HepG2 (cell line): ENCODE data around the gene SLC35F6. TPM values are rescaled to one million over a fixed set of nuclear protein-coding genes. Genes with fewer than 3 reads are reported as not detected.

Source experiments
- ATAC-seq: fragments of 200-7000 bp; cut with Tn5 transposase; 3 replicates; pipeline ENCODE4 v1.9.1; 2020; ENCODE audit warnings: mild to moderate bottlenecking, moderate library complexity
- BruUV-seq: library from RNA; stranded (reverse); fragments of 400-500 nt; replicated peaks from 2 replicates; lab custom pipeline; 2021; lab: Mats Ljungman, UMichigan
- CTCF ChIA-PET: fragments of 300-600 bp; formaldehyde crosslinking; extraction: SDS; loops from one replicate; lab custom pipeline; 2021; ENCODE audit warnings: low total read pairs, inconsistent platforms, low intra/inter-chr PET ratio; lab: Yijun Ruan, JAX
- POLR2A ChIA-PET: fragments of 350-600 bp; sonication (Branson Sonifier 250); formaldehyde crosslinking; loops from one replicate; lab custom pipeline; 2020; ENCODE audit warnings: antibody characterized with exemption, inconsistent platforms; lab: Yijun Ruan, JAX
- DNase-seq: peaks from one replicate; pipeline ENCODE4 v3.0.0-alpha.2; 2015; ENCODE audit warnings: low spot score
- FAIRE-seq: peaks from 3 replicates; lab custom pipeline; 2011; peaks lifted over from hg19 to GRCh38; lab: Jason Lieb, UNC
- H2AFZ ChIP-seq: one replicate; pipeline ENCODE4 v1.6.1; 2011; ENCODE audit warnings: low read length, inconsistent platforms
- H3K27ac ChIP-seq: fragments of 300-600 bp; 3 replicates; pipeline ENCODE4 v1.8.0; 2011; ENCODE audit warnings: mixed run types, mild to moderate bottlenecking, mixed read lengths, low read length, inconsistent platforms; ENCODE audit not compliant: insufficient read depth; ENCODE audit errors: extremely low read length
- H3K27me3 ChIP-seq, 2 experiments: fragments of 200-600 bp in 1 of 2; 2 replicates in 1 of 2; 3 replicates in 1 of 2; pipeline versions ENCODE4 v1.6.0 to v1.8.0; 2011; ENCODE audit warnings: low read length in 2 of 2, mild to moderate bottlenecking in 2 of 2, moderate library complexity in 2 of 2, inconsistent platforms in 1 of 2; ENCODE audit not compliant: insufficient read depth in 2 of 2, control insufficient read depth in 1 of 2
- H3K36me3 ChIP-seq, 2 experiments: fragments of 200-600 bp in 1 of 2; replicated peaks in 1 of 2; 2 replicates in 1 of 2; 3 replicates in 1 of 2; pipeline versions ENCODE4 v1.5.1 to v1.8.0; 2011; ENCODE audit warnings: low read length in 2 of 2, inconsistent platforms in 1 of 2; ENCODE audit not compliant: insufficient read depth in 2 of 2, control insufficient read depth in 1 of 2
- H3K4me1 ChIP-seq: 2 replicates; pipeline ENCODE4 v1.5.1; 2012; ENCODE audit warnings: low read length, inconsistent platforms; ENCODE audit not compliant: insufficient read depth
- H3K4me2 ChIP-seq: 2 replicates; pipeline ENCODE4 v1.6.0; 2011; ENCODE audit warnings: low read depth, low read length, inconsistent platforms
- H3K4me3 ChIP-seq, 3 experiments: fragments of 200-600 bp in 1 of 3; sonication (generic), shearing (Covaris generic) in 1 of 3; replicated peaks in 1 of 3; 2 replicates each; pipeline ENCODE4 v1.5.1; 2011 to 2016; ENCODE audit warnings: low read length in 3 of 3, inconsistent platforms in 2 of 3, low read depth in 2 of 3, mild to moderate bottlenecking in 2 of 3, control low read depth in 1 of 3, mixed read lengths in 1 of 3; ENCODE audit not compliant: insufficient read depth in 1 of 3
- H3K79me2 ChIP-seq: one replicate; pipeline ENCODE4 v1.6.1; 2011; ENCODE audit warnings: low read length, inconsistent platforms; ENCODE audit not compliant: insufficient read depth
- H3K9ac ChIP-seq: 2 replicates; pipeline ENCODE4 v1.6.0; 2011; ENCODE audit warnings: mild to moderate bottlenecking, low read depth, low read length, inconsistent platforms; ENCODE audit not compliant: insufficient read depth
- H3K9me3 ChIP-seq: 2 replicates; pipeline ENCODE4 v1.5.1; 2012; ENCODE audit warnings: mild to moderate bottlenecking, low read length
- H4K20me1 ChIP-seq: 2 replicates; pipeline ENCODE4 v1.6.0; 2011; ENCODE audit warnings: inconsistent platforms, mild to moderate bottlenecking, low read length, moderate library complexity; ENCODE audit not compliant: insufficient read depth
- ATF1 ChIP-seq: IDR thresholded peaks from 2 replicates; pipeline ENCODE4 v1.6.1; 2016; ENCODE audit warnings: mild to moderate bottlenecking, control low read depth
- CBX1 ChIP-seq: IDR thresholded peaks from one replicate; pipeline ENCODE4 v1.6.1; 2016; ENCODE audit warnings: antibody characterized with exemption, low read depth
- HNF4G ChIP-seq, 2 experiments: sonication (generic) in 1 of 2; formaldehyde crosslinking in 1 of 2; IDR thresholded peaks; 2 replicates each; pipeline versions ENCODE4 v1.4.0 to v1.6.1; 2011 to 2020; ENCODE audit warnings: borderline replicate concordance in 2 of 2, low read depth in 2 of 2, mild to moderate bottlenecking in 2 of 2, low read length in 1 of 2, missing genetic modification reagents in 1 of 2, moderate library complexity in 1 of 2
- MAZ ChIP-seq, 2 experiments: sonication (generic) in 1 of 2; formaldehyde crosslinking in 1 of 2; IDR thresholded peaks; 2 replicates each; pipeline versions ENCODE4 v1.5.0 to v1.6.1; 2012 to 2020; ENCODE audit warnings: low read depth in 2 of 2, mild to moderate bottlenecking in 2 of 2, borderline replicate concordance in 1 of 2, improper control_type of control experiment in 1 of 2, low read length in 1 of 2, missing genetic modification reagents in 1 of 2, moderate library complexity in 1 of 2
- MEF2D ChIP-seq: sonication (generic); formaldehyde crosslinking; IDR thresholded peaks from 2 replicates; pipeline ENCODE4 v1.5.1; 2020; ENCODE audit warnings: mild to moderate bottlenecking, missing genetic modification reagents
- POLR2G ChIP-seq: fragments of 200-400 bp; formaldehyde crosslinking; IDR thresholded peaks from 2 replicates; pipeline ENCODE4 v1.6.1; 2018; ENCODE audit warnings: mild to moderate bottlenecking, low read depth, low read length, moderate library complexity
- ZNF274 ChIP-seq: sonication (generic); formaldehyde crosslinking; IDR thresholded peaks from 2 replicates; pipeline ENCODE4 v1.5.1; 2020; ENCODE audit warnings: mild to moderate bottlenecking, missing genetic modification reagents
- ZNF567 ChIP-seq: sonication (generic); formaldehyde crosslinking; IDR thresholded peaks from 2 replicates; pipeline ENCODE4 v1.8.1; 2023; ENCODE audit warnings: mild to moderate bottlenecking, missing genetic modification reagents, borderline replicate concordance
- ZNF773 ChIP-seq: sonication (generic); formaldehyde crosslinking; IDR thresholded peaks from 2 replicates; pipeline ENCODE4 v1.4.0; 2020; ENCODE audit warnings: missing genetic modification reagents, borderline replicate concordance
- ZNF780A ChIP-seq: sonication (generic); formaldehyde crosslinking; IDR thresholded peaks from 2 replicates; pipeline ENCODE4 v1.8.0; 2022; ENCODE audit warnings: mild to moderate bottlenecking, missing genetic modification reagents, moderate library complexity
- WGBS: methylation state at CpG from one replicate; pipeline ENCODE4 v1.1.6; 2017; ENCODE audit warnings: low lambda C conversion rate; 5-methylcytosine and 5-hydroxymethylcytosine counted together
- in situ Hi-C: cut with HindIII; loops from 2 replicates; pipeline ENCODE4 v1.10.0; 2017; ENCODE audit warnings: low pct_unique_long_range_greater_than_20kb; ENCODE audit not compliant: extremely low pct_ligation_motif_present
- intact Hi-C: fragments of 100-400 bp; cut with micrococcal nuclease; formaldehyde crosslinking; loops from one replicate; pipeline ENCODE4 v1.10.0; 2022; ENCODE audit not compliant: unreplicated experiment
- polyA plus RNA-seq, 8 experiments: library from polyadenylated mRNA; depleted of rRNA in 3 of 8; stranded (reverse) in 7 of 8; unstranded in 1 of 8; fragments of >200 nt; fragmentation: Illumina TruSeq in 4 of 8; extraction: Trizol in 4 of 8; gene quantifications; 2 replicates each; pipeline versions ENCODE4 v1.2.1 to v1.2.3, GENCODE V29; 2011 to 2016; ENCODE audit warnings: low read depth in 4 of 8, missing spikeins in 1 of 8, mixed read lengths in 1 of 8; ENCODE audit not compliant: insufficient read depth in 1 of 8
- total RNA-seq, 5 experiments: library from RNA; depleted of rRNA; stranded (reverse); fragments of >200 nt; fragmentation: Illumina TruSeq; extraction: Trizol; gene quantifications; 2 replicates each; pipeline ENCODE4 v1.2.3, GENCODE V29; 2016; ENCODE audit warnings: low read depth in 1 of 5
- TF ChIP-seq, protein P1 (sequence below): sonication (generic); formaldehyde crosslinking; IDR thresholded peaks from 2 replicates; pipeline ENCODE4 v1.8.1; 2023; ENCODE audit warnings: mild to moderate bottlenecking, missing genetic modification reagents, borderline replicate concordance
- TF ChIP-seq, protein P2 (sequence below): sonication (generic); formaldehyde crosslinking; IDR thresholded peaks from 2 replicates; pipeline ENCODE4 v1.4.0; 2020; ENCODE audit warnings: low read depth, missing genetic modification reagents

Gene SLC35F6
- total and polyA plus RNA-seq, 2 of the 13 experiments (the other 11 are each of a cell fraction or from before 2014, with no cell fraction given), result 15.2 to 21.2 TPM

DNA sequence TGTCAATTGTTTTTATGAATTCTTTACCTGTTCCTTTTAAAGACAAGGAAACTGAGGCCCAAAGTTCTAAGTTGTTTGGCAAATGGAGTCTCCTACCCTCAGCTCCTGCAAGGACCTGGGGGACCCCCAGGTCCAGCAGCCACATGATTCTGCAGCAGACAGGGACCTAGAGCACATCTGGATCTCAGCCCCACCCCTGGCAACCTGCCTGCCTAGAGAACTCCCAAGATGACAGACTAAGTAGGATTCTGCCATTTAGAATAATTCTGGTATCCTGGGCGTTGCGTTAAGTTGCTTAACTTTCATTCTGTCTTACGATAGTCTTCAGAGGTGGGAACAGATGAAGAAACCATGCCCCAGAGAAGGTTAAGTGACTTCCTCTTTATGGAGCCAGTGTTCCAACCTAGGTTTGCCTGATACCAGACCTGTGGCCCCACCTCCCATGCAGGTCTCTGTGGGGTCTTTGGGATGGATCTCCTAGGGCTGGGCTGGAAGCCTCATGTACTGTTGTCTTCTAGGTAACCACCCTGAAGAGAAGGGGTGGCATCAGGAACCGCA is 16.2 kb downstream of the SLC35F6 start:
- TSS peak; percentile 35 for BruUV-seq
- WGBS, result 94% methylated on average over 4 of the region's 4 CpGs

DNA sequence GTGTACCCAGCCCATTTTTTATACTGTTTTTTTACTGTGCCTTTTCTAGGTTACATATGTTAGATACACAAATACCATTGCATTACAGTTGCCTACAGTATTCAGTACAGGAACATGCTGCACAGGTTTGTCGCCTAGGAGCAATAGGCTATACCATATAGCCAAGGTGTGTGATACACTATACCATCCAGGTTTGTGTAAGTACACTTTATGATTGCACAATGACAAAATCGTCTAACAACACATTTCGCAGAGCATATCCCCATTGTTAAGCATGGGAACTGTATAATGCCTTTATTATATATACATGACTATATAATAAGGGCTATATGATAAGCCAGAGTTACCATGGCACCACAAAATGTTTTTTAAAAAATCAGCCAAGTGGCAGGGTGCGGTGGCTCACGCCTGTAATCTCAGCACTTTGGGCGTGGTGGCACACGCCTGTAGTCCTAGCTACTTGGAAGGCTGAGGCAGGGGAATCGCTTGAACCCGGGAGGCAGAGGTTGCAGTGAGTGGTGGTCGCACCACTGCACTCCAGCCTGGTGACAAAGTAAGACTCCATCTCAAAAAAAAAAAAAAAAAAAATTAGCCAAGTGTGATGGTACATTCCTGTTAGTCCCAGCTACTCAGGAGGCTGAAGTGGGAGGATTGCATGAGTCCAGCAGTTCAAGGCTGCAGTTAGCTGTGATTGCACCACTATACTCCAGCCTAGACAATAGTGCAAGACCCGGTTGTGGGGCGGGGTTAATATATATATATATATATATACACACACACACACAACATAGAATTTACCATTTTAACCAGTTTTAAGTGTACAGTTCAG is 19.0 kb downstream of the SLC35F6 start:
- ATAC-seq, result no peak
- Histone ChIP-seq H3K36me3 (peaks cover 2 to 20% of the 10 kb centered on the region in 2 experiments; a peak in 4 of 5 replicates), H4K20me1 (no peaks in the 10 kb centered on the region), H3K79me2 (peaks cover 19% of the 10 kb centered on the region), H3K9ac (no peak overlapping the region), H3K4me1 (peaks cover 34% of the 10 kb centered on the region), H3K27ac (no peak overlapping the region), H3K9me3 (no peaks in the 10 kb centered on the region), H3K4me2 (no peak overlapping the region), H2AFZ (no peak overlapping the region), H3K27me3 (no peaks in the 10 kb centered on the region; a peak in 1 of 5 replicates), H3K4me3 (no peak overlapping the region)
- 81% methylated on average over 12 of the region's 12 CpGs for WGBS
- ChIA-PET POLR2A (interaction anchor here (0.8 to 1.1 kb wide), 3 partner anchors 16 to 95 kb away, joined by 3 to 4 read pairs (median 4); partner anchors contain the start of gene SLC35F6), CTCF (no interaction called here)
- peak; percentile 65 for DNase-seq
- no peak for FAIRE-seq
- in situ Hi-C loops, result no loop called here
- no TSS peak for BruUV-seq
- intact Hi-C loops, result no loop called here
- TF ChIP-seq, protein P1, sequence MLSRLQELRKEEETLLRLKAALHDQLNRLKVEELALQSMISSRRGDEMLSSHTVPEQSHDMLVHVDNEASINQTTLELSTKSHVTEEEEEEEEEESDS (CRISPR knock-in tag), result no peak
- TF ChIP-seq, protein P2, sequence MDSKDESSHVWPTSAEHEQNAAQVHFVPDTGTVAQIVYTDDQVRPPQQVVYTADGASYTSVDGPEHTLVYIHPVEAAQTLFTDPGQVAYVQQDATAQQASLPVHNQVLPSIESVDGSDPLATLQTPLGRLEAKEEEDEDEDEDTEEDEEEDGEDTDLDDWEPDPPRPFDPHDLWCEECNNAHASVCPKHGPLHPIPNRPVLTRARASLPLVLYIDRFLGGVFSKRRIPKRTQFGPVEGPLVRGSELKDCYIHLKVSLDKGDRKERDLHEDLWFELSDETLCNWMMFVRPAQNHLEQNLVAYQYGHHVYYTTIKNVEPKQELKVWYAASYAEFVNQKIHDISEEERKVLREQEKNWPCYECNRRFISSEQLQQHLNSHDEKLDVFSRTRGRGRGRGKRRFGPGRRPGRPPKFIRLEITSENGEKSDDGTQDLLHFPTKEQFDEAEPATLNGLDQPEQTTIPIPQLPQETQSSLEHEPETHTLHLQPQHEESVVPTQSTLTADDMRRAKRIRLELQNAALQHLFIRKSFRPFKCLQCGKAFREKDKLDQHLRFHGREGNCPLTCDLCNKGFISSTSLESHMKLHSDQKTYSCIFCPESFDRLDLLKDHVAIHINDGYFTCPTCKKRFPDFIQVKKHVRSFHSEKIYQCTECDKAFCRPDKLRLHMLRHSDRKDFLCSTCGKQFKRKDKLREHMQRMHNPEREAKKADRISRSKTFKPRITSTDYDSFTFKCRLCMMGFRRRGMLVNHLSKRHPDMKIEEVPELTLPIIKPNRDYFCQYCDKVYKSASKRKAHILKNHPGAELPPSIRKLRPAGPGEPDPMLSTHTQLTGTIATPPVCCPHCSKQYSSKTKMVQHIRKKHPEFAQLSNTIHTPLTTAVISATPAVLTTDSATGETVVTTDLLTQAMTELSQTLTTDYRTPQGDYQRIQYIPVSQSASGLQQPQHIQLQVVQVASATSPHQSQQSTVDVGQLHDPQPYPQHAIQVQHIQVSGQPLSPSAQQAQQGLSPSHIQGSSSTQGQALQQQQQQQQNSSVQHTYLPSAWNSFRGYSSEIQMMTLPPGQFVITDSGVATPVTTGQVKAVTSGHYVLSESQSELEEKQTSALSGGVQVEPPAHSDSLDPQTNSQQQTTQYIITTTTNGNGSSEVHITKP, result peak; percentile 56; the same call in 1 of the 2 replicates
- TF ChIP-seq ZNF274, result no peak
- peak; percentile 61; the same call in 1 of the 2 replicates for TF ChIP-seq ZNF780A (CRISPR knock-in tag)

More for the DNA sequence above, 16.2 kb downstream of the SLC35F6 start:
- intact Hi-C loops (no loop called here), in situ Hi-C loops (no loop called here)
- CTCF ChIA-PET, result no interaction called here
- Histone ChIP-seq H3K9ac (no peak overlapping the region), H4K20me1 (no peaks in the 10 kb centered on the region), H2AFZ (no peak overlapping the region), H3K9me3 (no peaks in the 10 kb centered on the region), H3K27ac (no peak overlapping the region), H3K27me3 (no peaks in the 10 kb centered on the region), H3K4me3 (no peak overlapping the region), H3K4me1 (peaks cover 18% of the 10 kb centered on the region), H3K4me2 (no peak overlapping the region), H3K36me3 (peaks cover 16 to 39% of the 10 kb centered on the region in 2 experiments), H3K79me2 (no peaks in the 10 kb centered on the region)
- POLR2A ChIA-PET, result no interaction called here
- no peak for ATAC-seq
- no peak for TF ChIP-seq HNF4G (IDR thresholded peaks at IDR 0.05; ENCODE audit: borderline replicate concordance, low read depth, low read length)
- TF ChIP-seq HNF4G (CRISPR knock-in tag; IDR thresholded peaks at IDR 0.05; ENCODE audit: borderline replicate concordance, low read depth), result no peak
- no peak for TF ChIP-seq MEF2D (CRISPR knock-in tag)
- no peak for TF ChIP-seq ZNF773 (CRISPR knock-in tag)
- no peak for TF ChIP-seq ZNF567 (CRISPR knock-in tag)
- no peak for TF ChIP-seq CBX1
- no peak for TF ChIP-seq ATF1 (CRISPR knock-in tag)
- TF ChIP-seq POLR2G, result peak; percentile 30; the same call in 1 of the 2 replicates
- TF ChIP-seq MAZ (IDR thresholded peaks at IDR 0.05; ENCODE audit: borderline replicate concordance, low read depth, low read length), result no peak
- TF ChIP-seq MAZ (CRISPR knock-in tag; IDR thresholded peaks at IDR 0.05; ENCODE audit: low read depth), result no peak
- no peak for FAIRE-seq
- DNase-seq, result no peak
